GM21367 (cell line): ENCODE data around the gene RBM38.

Experiments
- ATAC-seq: cut with Tn5 transposase; IDR thresholded peaks from one replicate; pipeline ENCODE4 v1.9.1; 2021; ENCODE audit not compliant: unreplicated experiment

Gene RBM38

DNA sequence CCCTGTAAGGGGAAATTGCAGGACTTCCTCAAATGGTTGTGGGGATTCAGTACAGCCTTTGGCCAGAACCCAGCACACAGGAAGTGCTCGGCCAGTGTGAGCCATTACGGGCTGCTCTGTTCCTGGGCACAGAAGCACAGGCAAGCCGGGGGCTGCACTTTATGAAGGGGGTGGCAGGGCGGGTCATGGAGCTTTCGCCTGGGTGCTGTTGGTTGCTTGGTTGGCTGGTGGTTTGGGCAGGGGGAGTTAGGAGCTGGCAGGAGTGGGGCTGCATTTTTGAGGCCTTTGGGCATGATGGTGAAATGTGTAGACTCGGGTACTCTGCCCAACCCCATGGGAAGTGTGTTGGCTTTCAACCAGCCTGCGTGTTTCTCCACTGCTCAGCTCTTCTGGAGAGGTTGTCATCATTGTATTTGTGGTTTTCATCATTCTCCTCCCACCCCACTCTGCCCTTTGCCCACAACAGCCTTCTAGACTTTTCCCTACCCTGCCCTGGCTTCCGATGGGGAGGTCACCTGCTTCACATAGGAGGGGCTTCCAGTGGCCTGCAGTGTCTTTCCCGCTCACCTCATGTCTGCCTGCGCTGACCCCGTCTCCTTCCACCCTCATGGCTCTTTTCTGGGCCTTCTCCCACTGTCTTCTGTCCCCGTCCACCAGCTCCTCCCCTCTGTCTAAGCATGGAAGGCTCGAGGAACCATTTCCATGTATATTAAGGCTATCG is 16.1 kb upstream of the RBM38 start:
- no peak for ATAC-seq

GRCh38 chr20:57375652-57376230 is 15.5 kb upstream of the RBM38 start:
- ATAC-seq = no peak

DNA sequence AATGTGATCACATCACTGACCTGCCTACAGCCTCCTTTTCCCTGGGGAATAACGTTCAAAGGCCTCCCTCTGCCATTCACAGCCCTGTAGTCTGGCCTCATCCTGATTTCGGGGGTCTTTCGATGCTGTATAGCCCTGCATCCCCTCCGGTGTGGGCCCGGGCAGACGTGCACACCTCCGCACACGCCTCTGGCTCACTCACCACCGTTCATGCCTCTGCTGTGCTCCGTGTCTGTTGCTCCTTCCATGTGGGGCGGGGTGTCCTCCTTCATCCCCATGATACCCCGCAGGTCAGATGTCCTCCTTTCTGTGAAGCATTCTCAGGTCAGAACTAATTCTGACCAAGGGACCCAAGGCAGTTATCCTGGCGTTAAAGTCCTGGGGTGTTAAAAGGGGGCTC is 13.8 kb upstream of the RBM38 start:
- ATAC-seq = no peak

GRCh38 chr20:57378107-57378506 is 13.1 kb upstream of the RBM38 start:
- no peak for ATAC-seq

GRCh38 chr20:57378646-57379262 is 12.4 kb upstream of the RBM38 start:
- ATAC-seq = no peak

GRCh38 chr20:57379263-57379647 is 11.9 kb upstream of the RBM38 start:
- no peak for ATAC-seq

- no peak for ATAC-seq
These were observed 11.0 kb upstream of the RBM38 start for GRCh38 chr20:57380081-57380750.

GRCh38 chr20:57381596-57382503 is 9.3 kb upstream of the RBM38 start:
- ATAC-seq = no peak

- no peak for ATAC-seq
These were observed 8.7 kb upstream of the RBM38 start for GRCh38 chr20:57382516-57382915.

DNA sequence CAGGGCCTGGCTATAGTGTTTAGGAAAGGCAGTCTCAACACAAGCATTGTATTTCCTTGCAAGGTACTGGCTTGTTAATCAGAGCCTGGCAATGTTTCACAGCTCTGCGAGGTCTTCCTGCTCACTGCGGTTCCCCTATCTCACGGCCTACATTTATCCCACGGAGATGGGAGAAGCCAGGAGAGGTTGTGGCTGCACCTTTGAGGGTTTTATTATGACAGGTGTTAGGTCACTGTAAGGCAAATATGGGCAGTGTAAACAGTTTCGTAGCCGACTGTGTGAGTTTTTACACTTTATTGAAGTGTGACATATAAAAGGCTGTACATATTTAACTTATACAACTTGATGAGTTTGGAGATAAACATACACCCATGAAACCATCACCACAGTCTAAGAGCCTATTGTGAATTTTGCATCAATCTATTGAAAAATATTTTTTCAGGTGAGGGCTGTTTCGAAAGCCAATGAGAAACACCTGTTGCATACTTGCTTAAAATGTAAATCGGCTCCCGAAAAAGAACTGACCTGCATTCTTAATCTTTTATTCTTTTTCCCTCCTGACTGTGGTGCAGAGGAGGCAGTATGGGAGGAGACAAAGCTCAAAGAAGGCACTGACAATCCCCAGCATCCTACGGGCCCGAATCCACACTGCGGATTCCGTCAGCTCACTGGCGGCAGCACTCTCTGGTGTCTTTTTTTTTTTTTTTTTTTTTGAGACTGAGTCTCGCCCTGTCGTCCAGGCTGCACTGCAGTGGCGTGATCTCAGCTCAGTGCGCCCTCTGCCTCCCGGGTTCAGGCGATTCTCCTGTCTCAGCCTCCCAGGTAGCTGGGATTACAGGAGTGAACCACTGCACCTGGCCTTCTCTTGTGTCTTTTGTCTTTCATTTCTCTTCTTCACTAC is 7.5 kb upstream of the RBM38 start:
- ATAC-seq = no peak

DNA sequence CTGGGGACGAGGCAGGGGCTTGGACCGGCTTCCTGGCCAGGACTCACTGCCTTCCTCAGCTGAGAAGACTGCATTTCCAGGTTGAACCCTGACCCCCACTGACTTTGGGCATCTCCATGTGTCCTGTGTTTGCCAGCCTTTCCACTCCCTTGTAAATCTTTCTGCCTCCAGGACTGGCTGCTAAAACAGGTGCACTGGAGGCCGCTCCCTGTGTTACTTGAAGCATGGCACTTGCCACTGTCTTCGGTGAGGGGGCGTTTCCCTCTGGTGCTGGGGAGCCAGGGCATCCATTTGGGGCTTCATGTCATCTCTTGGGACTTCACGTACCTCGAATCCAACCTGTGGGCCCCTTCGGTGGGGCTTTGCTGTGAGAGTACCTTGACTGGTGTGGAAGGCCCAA is 6.7 kb upstream of the RBM38 start:
- ATAC-seq = no peak

GRCh38 chr20:57384953-57385761 is 6.0 kb upstream of the RBM38 start:
- ATAC-seq = no peak

DNA sequence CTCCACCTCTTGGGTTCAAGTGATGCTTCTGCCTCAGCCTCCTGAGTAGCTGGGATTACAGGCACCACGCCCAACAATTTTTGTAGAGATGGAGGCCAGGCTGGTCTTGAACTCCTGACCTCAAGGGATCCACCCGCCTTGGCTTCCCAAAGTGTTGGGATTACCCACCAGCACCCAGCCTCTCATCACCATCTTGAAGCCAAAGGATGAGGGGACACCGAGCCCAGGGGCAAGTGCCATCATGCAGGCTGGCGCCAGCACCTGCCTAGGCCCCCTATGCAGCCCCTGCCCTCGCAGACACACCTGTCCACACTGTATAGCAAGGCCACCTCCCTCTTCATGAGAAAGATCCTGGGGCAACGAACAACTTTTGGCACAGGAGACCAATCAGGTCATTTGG is 5.3 kb upstream of the RBM38 start:
- ATAC-seq = no peak

DNA sequence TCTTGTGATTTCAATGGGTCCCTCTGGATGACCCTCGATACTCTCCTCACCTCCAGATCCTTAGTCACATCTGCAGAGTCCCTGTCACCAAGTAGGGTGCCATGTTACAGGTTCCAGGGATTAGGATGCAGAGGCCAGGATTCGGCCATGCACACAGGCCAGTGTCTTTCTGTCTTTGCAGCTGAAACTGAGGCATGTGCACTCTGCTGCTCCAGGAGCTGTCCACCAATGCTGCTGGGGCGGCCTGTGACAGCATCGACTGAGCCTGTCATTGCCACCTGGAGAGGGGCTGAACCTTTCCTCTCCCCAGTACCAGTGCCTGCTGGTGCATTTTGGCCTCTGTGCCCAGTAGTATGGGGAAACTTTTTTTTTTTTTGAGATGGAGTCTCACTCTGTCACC is 4.4 kb upstream of the RBM38 start:
- no peak for ATAC-seq

DNA sequence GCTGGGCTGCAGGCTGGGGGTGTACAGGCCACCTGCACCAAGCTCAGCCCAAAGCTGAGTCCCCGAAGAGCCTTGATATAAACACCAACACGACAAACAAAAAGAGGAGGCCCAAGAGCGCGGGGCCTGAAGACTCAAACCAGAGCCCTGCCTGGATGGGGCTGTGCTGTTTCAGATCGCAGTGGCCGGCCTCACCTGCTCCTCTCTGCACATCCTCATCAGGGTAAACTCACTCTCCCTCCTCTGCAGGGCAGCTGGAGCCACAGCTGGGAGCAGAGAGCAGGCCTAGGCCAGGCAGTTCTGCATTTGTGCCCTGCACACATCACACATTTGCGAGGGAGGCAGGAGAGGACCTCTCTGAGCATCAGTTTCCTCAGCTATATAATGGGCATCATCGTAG is 3.7 kb upstream of the RBM38 start:
- ATAC-seq = no peak

DNA sequence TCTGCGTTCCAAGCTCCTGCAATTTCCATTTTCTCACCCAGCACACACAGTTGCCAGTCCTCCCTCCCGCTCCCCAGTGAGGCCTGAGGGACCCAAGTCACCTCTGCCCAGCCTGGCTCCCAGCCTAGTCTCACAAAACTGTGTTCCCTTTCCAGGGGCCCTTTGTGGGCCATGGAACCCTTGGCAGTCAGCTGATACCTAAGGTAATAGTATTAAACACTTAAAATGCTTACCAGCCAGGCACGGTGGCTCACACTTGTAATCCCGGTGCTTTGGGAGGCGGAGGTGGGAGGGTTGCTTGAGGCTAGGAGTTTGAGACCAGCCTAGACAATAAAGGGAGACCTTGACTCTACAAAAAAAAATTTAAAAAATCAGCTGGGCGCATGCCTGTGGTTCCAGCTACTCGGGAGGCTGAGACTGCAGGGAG is 3.2 kb upstream of the RBM38 start:
- no peak for ATAC-seq

GRCh38 chr20:57388953-57389694 is 2.1 kb upstream of the RBM38 start:
- no peak for ATAC-seq
